Activated CD4-positive, alpha-beta T cell treated with anti-CD3 and anti-CD28 coated beads, Interleukin-2, amount 50 U/mL, for 48 hours (primary cell): ENCODE data around the gene TMEM40.
A peak's percentile ranks its signal among the peaks of the same experiment; 100 is the strongest.

Experiments used
- DNase-seq, 2 experiments: peaks; one replicate each; pipeline ENCODE4 v3.0.0-alpha.2; 2020

TMEM40 gene

DNA sequence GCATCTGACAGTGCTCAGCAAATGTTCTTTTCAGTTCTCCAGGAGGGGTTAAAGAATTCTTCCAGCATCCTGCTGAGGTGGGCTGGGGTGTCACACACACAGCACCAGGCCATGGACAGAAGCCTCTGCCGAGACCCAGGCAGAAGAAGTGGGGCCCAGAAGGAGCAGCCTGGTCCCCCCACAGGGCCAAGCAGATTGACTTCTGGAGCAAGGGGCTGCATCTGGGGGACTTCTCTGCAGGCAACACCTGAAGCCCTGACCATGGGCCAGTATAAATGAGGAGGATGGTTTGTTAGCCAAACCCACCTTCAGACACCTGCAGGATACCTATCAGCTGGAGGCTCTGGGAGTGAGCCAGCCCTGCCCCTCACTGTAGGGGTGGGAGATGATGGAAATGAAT is 16.2 kb upstream of the TMEM40 start:
- no peak for DNase-seq

DNA sequence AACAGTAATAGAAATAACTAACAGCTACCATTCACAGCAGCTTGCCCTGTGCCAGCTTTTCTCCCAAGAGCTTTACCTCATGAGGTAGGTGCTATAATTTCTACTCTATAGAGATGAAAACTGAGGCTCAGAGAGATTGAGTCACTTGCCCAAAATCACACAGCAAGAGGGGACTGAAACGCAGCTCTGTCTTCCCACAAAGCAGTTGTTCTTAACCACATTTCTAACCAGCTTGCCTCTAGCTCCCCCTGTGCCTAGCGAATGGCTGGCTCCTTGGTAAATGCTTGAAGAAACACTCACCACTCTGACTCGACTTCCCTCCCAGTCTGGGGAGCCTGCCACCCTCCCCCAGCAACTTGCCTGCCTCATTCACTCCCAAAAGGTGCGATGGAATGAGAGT is 15.6 kb upstream of the TMEM40 start:
- no peak for DNase-seq

DNA sequence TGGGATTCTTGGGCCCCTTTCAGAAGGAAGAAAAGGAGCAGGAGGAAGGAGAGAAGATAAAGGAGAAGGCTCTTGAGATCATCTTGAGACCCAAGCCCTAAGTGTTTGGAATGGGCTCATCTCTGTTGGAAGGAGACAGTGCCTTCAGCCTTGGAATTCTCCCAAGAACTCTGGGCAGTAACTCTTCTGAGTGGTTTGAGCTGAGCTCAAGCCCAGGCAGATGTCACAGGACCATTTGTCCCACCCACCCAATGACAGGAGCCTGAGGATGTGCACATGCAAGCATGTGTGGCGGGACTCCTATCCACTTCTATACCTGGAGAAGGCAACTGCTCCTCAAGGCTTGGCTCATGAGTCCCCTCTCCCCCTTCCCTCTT is 14.6 kb upstream of the TMEM40 start:
- no peak for DNase-seq

GRCh38 chr3:12773030-12773709 is 14.1 kb upstream of the TMEM40 start:
- DNase-seq: no peak

GRCh38 chr3:12772462-12772861 is 13.4 kb upstream of the TMEM40 start:
- DNase-seq: no peak

- DNase-seq: no peak
These were observed 12.2 kb upstream of the TMEM40 start for GRCh38 chr3:12771236-12771635.

- no peak for DNase-seq
These were observed 10.7 kb upstream of the TMEM40 start for GRCh38 chr3:12769761-12770160.

- no peak for DNase-seq
These were observed 9.8 kb upstream of the TMEM40 start for GRCh38 chr3:12768579-12769527.

DNA sequence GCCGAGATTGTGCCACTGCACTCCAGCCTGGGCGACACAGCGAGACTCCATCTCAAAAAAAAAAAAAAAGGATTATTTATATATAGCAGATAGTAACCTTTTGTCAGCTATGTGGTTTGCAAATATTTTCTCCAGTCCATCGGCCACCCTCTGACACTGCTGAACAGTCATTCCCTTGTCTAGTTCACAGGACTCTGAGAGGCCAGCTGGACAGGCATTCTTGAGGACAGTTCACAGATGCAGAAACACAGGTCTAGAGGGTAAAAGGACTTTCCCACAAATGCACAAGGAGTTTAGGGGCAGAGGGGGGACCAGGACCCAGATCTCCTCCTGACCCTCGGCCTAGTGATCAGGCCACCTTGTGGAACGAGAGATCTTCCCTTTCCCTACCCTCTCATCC is 7.5 kb upstream of the TMEM40 start:
- DNase-seq: no peak

GRCh38 chr3:12764171-12764776 is 5.2 kb upstream of the TMEM40 start:
- no peak for DNase-seq

- DNase-seq: no peak
These were observed 870 bp upstream of the TMEM40 start for GRCh38 chr3:12759693-12760565.

DNA sequence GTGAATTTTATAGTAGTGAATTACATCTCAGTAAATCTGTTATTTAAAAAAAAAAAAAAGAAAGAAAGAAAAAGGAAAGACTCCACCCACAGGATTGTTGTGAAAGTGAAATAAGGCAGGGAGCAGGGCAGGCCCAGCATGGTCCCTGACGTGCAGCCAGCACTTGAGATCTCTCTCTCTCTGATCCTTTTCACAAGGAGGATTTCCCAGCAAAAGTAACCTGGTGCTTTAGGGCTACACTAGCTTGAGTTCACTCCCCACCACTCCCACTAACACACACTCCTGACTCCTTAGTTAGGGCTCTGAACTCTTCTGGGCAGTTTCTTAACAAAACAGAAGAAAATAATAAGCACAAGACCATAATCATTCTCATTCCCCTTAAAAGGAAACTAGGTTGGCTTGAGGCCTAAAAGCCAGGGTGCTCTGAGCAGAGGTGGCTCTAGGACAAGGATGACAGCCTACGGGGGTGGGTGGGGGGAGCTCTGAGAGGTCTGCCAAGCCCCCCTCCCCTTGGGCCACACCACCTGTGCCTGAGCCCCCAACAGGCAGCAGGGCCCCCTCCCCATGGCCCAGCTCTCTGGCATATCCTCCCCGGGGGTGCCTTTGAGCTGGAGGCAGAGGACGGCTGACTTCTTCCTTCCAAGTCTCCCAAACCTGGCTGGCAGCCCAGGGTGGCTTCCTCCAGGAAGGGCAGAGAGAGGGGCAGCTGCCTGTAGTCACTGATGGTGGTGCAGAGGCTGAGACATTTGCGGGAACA is 856 bp downstream of the TMEM40 start:
- DNase-seq: no peak

GRCh38 chr3:12756635-12757034 is 2.4 kb downstream of the TMEM40 start:
- DNase-seq: no peak

DNA sequence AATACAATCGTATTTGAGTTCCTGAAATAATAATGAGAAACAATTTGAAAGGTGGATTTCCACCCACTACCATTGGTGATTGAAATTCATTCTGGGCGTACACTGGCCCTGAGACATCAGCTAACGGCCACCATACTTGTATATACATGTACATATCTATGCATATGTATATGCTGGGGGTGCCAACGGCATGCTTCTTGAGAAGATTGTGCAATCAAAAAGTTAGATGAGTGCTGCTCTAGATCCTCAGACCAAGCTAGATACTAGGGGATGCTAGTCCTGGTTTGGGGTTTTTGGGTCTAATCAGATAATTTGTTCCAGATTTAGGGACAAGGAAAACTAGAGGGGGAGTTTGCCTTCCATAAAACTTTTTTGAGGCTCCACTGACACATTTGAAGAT is 2.9 kb downstream of the TMEM40 start:
- DNase-seq: no peak

DNA sequence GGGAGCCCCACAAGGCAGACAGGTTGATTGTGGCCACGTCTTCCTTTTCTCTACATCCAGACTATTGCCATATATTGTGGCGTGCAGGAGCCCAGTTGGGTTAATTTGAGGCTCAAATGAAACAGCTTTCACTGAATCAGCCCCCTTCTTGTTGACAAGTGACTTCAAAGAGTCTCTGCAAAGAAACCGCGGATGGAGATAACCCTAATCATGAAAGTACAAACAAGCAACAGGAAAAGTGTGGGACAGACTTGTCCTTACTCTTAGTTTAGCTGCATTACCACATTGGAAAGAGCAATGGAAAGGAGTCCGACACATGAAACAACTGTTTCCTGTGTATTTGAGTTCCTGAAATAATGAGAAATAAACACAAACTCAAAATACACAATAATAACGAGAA is 3.3 kb downstream of the TMEM40 start:
- no peak for DNase-seq

- DNase-seq: no peak
These were observed 4.7 kb downstream of the TMEM40 start for GRCh38 chr3:12754313-12754712.

GRCh38 chr3:12753275-12754028 is 5.6 kb downstream of the TMEM40 start:
- no peak for DNase-seq

GRCh38 chr3:12752809-12753208 is 6.2 kb downstream of the TMEM40 start:
- no peak for DNase-seq

- DNase-seq: no peak
These were observed 7.0 kb downstream of the TMEM40 start for GRCh38 chr3:12752102-12752501.

- no peak for DNase-seq
These were observed 7.5 kb downstream of the TMEM40 start for GRCh38 chr3:12751571-12751970.

- peak; percentile 42 to 54 for DNase-seq
These were observed 8.4 kb downstream of the TMEM40 start for GRCh38 chr3:12750658-12751071.
